22Rv1 (cell line): ENCODE results near the gene PPP1R26.
"Not testable (repeated sequence)": the region's sequence is repeated elsewhere in the genome, so short reads cannot be mapped to it uniquely, and the experiment has no call there.

Source experiments
- H3K27ac ChIP-seq: fragments of 450-650 bp; 2 replicates; pipeline ENCODE4 v1.5.1; 2017
- ZFX ChIP-seq: fragments of 450-650 bp; IDR thresholded peaks from 2 replicates; pipeline ENCODE4 v1.6.1; 2017; ENCODE audit warnings: antibody characterized with exemption, borderline replicate concordance
- TF ChIP-seq, protein P1 (sequence below): fragments of 450-650 bp; IDR thresholded peaks from 2 replicates; pipeline ENCODE4 v1.5.1; 2017; ENCODE audit warnings: mild to moderate bottlenecking

Gene PPP1R26

DNA sequence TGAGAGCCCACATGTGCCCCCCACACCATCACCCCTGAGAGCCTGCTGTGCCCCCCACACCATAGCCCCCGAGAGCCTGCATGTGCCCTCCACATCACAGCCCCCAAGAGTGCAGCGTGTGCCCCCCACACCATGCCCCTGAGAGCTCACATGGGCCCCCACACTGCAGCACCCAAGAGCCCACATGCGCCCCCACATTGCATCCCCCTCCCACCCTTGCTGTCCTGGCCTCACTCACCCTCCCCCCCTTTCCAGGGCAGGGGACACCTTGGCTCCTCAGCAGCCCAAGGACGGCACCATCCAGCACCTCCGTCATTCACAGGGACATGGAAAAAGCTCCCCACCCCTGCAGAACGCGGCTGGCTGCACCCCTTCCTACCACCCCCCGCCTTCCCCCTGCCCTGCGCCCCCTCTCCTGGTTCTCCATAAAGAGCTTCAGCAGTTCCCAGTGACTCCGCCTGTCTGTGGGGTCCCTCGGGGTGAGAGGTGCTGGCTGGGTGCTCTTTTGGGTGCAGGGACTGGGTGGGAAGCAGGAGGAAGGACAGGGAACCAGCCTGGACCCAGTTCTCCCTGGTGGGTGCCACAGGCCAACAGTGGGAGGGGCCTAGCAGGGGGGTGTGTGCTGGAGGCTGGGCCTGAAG is 46.6 kb downstream of the PPP1R26 start:
- no peak overlapping the region for H3K27ac ChIP-seq
- TF ChIP-seq, protein P1, sequence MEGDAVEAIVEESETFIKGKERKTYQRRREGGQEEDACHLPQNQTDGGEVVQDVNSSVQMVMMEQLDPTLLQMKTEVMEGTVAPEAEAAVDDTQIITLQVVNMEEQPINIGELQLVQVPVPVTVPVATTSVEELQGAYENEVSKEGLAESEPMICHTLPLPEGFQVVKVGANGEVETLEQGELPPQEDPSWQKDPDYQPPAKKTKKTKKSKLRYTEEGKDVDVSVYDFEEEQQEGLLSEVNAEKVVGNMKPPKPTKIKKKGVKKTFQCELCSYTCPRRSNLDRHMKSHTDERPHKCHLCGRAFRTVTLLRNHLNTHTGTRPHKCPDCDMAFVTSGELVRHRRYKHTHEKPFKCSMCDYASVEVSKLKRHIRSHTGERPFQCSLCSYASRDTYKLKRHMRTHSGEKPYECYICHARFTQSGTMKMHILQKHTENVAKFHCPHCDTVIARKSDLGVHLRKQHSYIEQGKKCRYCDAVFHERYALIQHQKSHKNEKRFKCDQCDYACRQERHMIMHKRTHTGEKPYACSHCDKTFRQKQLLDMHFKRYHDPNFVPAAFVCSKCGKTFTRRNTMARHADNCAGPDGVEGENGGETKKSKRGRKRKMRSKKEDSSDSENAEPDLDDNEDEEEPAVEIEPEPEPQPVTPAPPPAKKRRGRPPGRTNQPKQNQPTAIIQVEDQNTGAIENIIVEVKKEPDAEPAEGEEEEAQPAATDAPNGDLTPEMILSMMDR: no peak
- TF ChIP-seq ZFX: no peak

DNA sequence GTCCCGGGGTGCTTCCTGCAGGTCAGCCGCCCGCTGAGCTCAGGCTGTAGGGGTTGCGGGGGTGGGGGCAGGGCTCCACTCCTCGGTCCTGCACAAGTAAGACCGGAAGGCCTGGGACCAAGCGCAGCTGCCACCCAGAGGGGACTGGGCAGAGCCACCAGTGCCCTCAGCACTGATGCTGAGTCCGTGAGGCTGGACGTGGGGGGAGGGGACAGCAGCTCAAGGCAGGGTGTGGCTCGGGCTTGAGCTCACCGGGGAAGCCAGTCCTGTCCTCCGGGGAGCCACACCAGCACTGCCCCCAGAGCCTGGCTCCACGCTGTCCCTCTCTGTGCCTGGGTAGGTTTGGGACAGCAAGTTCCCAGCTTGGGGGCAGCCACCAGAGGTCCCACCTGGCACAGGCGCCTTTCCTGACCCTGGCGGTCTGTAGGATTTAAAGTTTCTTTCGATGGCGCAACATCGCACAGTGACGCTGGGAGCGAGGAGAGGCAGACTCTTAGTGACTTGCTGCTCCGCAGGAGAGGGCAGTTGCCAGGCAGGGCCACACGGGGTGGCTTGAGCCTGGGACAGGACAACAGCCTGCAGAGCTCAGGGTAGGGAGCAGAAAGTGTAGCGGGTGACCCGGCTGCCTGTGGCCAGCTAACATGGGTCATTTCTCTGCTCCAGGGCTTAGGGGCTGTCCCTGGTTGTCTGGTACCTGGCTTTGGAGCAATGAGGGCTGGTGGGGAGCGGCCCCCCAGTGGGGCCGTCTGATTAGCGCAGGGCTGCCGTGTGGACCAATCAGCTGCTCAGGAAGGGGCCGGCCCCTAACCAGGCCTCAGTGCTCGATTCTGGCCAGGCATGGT is 47.4 kb downstream of the PPP1R26 start:
- no peak overlapping the region for H3K27ac ChIP-seq
- TF ChIP-seq ZFX: no peak
- TF ChIP-seq, protein P1: no peak

DNA sequence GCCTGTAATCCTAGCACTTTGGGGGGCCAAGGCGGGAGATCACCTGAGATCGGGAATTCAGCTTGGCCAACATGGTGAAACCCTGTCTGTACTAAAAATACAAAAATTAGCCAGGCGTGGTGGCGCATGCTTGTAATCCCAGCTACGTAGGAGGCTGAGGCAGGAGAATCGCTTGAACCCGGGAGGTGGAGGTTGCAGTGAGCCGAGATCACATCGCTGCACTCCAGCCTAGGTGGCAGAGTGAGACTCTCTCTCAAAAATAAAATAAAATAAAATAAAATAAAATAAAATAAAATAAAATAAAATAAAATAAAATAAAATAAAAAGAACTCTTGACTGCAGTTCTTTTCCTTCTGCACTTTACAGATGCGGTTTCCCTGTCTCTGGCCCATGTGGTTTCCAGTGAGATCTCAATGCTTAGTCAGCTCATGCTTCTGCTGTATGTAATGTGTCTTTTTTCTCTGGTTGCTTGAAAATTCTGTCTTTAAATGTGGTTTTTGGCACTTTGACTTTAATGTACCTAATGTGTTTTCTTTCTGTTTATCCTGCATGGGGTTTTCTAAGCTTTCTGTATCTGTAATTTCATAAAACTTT is 49.4 kb downstream of the PPP1R26 start:
- H3K27ac ChIP-seq: not testable (repeated sequence)

- TF ChIP-seq, protein P1: no peak
- no peak for TF ChIP-seq ZFX
- H3K27ac ChIP-seq: no peak overlapping the region
Measured at GRCh38 chr9:135530146-135530545, 50.6 kb downstream of the PPP1R26 start.

DNA sequence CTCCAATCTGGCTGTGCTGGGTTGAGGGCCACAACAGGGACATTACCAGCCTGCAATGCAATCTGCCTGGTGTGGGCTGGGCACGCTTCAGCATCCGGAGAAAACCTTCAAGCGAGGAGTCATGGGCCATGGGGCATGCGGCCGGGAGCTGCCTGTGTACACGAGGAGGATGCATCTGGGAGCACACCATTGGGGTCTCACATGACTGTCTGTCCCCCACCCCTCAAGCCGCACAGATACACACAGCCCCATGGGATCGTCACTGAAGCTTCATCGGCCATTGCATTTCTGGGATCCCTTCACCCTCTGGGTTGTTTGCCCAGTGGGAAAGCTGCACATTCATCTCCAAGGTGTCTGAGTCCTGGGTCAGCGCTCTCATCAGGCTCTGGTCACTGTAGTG is 51.5 kb downstream of the PPP1R26 start:
- TF ChIP-seq, protein P1: no peak
- no peak for TF ChIP-seq ZFX
- H3K27ac ChIP-seq: no peak overlapping the region

- TF ChIP-seq, protein P1: no peak
- TF ChIP-seq ZFX: no peak
- H3K27ac ChIP-seq: no peak overlapping the region
Measured at GRCh38 chr9:135533113-135533512, 53.5 kb downstream of the PPP1R26 start.

DNA sequence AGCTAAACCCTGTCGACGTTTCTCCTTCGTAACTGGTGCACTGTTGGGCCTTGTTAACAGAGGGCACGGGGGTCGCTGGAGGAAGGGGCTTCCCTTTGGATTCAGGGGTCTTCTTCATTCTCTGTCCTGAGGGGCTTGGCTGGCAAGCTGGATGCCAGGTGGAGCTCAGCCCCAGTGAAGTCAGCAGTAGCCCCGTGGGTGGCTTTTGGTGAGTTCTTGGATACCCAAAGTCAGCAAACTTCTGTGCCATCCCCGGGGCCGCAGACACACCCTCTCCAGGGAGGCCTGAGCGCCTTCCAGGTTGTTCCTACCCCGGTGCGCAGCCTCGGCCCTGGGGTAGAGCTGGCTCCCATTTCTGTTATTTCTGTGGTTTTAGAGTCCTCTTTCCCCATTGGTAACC is 54.1 kb downstream of the PPP1R26 start:
- no peak overlapping the region for H3K27ac ChIP-seq
- TF ChIP-seq, protein P1: no peak
- no peak for TF ChIP-seq ZFX

DNA sequence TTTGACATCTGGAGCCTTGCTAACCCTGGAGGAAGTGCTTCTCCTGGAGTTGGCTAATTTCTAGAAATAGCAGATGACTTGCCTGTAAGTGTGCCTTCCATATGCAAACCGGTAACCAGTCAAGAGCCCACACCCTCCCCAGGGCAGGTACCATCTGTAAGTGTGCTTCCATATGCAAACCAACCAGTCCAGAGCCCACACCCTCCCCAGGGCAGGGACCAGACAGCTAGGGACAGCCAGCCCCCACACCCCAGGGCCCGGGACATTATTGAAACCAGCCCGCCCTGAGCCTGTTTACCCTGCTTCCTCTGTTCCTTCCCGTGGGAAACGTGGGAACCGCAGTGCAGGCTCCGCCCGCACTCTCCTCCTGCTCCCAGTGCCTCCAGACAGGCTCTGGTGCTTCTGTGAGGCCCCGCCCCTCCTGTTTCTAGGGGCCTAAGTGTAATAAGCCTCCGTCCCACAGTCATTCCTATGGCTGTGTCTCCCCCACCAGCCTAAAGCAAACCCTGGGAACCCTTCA is 54.7 kb downstream of the PPP1R26 start:
- H3K27ac ChIP-seq: not testable (repeated sequence)

GRCh38 chr9:135534826-135535225 is 55.2 kb downstream of the PPP1R26 start:
- not testable (repeated sequence) for H3K27ac ChIP-seq

- H3K27ac ChIP-seq: not testable (repeated sequence)
Measured at GRCh38 chr9:135535631-135536030, 56.0 kb downstream of the PPP1R26 start.
